GM19240 (cell line): ENCODE results near the gene PTPRT.

Source experiments
- DNase-seq: peaks from one replicate; pipeline ENCODE4 v3.0.0; 2011; ENCODE audit warnings: low spot score; ENCODE audit not compliant: insufficient read length

The PTPRT gene

DNA sequence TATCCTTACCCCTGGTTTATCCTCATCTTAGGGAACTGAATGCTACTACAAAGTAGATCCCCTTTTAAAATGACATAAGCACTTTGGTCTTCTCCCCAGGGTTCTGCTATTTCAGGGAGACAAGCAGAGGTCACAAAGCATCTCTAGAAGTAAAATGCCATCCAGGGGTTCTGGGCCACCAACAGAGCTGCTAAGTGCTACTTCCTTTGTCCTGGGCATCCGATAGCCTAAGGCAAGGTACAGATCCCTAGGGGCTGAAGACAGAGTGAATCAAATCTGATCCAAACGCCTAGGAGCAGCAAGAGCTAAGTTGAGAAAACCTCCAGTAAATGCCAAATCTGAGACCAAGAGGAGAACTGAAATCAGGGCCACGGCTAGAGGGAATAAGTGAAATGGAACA, 161.2 kb downstream of the PTPRT start:
- no peak for DNase-seq

DNA sequence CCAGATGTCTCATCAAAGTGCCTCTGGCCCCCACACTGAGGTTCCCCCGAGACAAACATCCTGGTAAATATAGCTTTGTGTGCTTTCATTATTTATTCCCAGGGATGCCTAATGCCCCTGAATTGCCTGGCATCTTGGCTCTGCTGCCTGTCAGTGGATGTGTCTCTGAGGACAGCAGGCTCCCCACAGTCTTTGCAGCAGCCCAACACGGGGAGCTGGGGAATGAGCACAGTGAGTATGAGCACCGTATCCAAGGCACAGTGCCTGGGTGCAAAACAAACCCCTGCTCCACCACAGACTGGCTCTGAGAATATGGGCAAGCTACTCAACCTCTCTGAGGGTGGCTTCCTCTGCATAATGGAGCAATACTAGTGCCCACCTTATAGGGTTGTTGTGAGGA, 165.9 kb downstream of the PTPRT start:
- no peak for DNase-seq

DNA sequence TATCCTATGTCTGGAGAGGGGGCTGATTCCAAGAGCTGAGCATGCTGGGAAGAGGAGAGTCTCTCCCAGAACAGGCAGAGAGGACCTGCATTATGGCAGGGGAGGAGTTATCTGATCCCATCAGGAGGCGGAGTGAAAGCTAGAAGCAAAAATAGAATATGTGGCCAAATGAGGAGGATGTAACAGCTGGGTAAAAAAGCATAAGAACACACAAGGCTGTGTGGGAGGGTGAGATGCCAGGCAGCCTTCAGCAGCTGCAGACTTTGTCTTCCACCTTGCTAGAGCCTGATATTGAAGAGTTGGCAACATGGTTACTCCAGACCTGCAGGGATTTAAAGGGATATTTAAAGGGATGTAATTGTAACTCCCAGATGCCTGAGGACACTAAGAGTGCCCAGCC, 167.1 kb downstream of the PTPRT start:
- DNase-seq, result no peak

DNA sequence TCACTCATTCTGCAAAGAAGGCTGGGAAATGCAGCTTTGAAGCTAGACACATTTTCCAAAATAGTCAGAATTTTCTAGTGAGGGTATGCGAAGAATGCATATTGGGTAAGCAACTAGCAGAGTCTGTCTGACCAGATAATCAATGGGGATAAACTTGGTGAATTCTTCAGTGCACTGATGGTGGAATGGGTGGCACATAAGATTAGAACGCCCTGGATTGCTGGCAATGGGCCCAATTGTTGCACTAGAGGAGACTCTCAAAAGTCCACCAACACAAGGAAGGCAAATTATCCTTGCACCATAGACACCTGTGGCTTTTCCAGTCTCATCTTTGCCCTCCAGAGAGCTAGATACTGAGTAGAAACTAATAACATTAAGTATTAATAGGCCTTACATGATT, 167.6 kb downstream of the PTPRT start:
- no peak for DNase-seq

DNA sequence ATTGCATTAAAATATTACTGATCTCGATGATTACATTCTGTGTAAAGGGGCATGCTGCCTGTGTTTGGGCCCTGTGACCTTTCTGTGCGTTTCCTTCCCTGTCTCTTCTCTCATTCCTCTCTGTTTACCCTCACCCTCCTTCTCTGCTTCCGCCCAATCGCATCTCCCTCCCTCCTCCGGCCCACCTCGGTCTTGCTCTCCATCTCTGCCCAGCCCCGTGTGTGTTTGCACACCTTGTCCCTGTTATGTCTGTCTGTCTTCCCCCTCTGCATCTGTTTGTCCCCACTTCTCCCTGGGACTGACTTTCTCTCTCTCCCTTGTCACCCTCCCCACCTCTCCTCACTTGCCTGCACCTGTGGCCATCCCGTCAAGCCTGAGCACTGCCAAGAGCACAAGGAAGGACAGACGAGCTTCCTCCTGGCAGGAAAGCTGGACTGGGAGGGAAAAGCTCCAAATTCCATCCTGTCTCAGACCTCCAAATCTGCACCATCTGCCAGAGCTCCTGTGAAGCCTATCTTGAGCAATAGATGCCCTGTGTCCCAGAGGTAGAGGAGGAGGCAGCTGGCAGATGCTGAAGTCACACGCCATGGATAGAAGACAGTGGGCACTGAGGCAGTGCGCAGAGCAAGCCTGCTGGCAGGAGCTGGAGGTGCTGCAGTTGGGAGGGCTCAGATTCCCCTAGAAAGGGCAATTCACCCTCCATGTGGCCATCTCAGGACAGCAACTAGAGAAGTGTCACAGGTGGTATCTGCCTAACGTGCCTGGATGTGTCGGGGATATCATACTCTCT, 172.3 kb downstream of the PTPRT start:
- no peak for DNase-seq

DNA sequence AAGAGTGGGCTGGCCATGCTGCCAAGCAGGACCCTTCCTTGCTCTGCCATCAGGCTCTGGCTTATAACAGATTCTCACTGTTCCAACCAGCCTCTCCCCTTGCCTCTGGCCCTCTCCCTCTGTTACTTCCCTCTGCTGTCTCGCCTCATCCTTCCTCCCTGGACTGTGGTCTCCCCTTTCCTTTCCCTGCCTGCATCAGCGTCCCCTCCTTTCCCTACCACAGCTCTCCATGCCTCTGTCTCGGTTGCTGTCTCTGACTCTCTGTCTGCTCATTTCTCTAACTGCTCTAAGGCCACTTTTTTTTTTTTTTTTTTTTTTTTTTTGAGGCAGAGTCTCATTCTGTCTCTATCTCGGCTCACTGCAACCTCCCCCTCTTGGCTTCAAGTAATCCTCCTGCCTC, 173.4 kb downstream of the PTPRT start:
- no peak for DNase-seq

DNA sequence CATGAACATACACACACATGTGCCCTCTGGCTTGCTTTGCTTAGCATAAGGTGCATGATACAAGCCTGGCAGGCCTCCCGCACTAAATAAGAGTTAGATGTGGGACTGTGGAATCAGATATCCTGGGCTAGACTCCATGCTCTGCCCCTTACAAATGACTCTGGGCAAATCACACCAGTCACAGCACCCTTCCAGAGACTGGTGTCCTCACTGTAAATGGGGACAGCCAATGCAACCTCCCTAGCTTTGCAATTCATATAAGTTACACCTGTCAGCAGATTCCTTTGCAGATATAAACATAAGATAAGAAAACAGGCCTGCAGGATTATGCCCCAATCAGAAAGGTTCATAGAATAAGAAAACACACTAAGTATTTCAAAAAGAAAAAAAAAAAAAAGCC, 174.1 kb downstream of the PTPRT start:
- DNase-seq, result no peak

DNA sequence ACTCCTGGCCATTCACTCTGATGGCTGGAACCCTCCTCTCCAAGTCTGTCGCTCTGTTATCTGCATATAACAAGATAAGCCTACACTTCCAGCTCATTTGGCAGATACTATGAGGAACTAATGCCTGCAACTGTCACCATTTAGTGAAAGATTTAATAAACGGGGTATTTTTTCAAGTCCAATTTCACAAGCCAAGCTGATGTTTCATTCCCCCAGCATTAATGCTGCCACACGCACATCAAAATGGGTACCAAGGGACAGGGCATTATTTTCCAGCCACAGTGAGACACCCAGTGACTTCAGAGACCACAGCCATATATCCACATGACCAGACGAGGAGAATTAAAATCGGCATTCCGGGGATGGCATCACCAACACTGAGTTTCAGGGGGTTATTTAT, 175.5 kb downstream of the PTPRT start:
- no peak for DNase-seq

DNA sequence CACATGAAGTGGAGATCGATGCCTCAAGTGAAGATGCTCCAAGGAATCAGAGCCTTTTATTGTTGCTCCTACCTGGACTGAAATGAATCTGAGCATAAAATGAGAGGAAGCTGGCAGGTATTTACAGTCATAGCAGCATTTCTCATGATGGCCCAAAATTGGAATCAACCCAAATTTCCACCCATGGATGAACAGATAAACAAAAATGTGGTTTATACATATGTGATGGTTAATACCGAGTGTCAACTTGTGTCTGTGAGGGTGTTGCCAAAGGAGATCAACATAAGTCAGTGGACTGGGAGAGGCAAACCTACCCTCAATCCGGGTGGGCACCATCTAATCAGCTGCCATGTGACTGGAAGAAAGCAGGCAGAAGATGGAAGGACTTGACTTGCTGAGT, 178.2 kb downstream of the PTPRT start:
- no peak for DNase-seq

DNA sequence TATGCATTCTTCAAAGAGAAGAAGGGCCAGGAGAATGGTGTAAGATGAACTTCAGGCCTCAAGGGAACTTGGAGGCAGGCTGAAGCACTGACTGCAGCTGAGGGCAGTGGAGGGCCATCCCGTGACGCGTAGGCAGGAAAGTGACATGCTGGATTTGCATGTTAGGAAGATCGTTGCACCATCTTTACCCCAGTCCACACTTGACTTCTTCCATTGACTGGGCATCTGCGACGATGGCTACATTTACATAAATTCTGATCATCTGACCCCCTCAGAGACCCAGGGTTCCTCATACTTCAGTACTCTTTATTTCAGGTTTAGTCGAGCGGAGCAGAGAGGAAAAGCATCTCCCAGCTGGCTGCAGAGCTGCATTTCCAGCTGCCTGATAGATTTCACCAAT, 180.2 kb downstream of the PTPRT start:
- DNase-seq, result no peak

DNA sequence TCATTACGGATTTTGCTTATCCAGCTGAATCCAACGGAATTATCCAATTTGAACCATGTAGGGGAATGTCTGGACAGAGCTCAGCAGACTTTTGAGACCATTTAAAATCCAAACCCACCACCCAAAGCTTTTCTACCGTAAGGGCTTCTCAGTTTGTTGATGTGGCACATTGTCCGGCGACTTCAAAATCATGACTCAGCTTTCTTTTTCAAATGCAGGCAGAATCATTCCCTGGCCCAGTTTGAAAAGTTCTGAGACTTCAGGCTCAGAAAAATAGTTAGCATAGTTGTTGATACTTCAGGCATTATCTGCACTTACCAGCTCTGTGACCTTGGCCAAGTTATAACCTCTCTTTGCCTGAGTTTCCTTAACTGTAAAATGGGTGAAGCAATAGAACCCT, 182.2 kb downstream of the PTPRT start:
- DNase-seq, result no peak

DNA sequence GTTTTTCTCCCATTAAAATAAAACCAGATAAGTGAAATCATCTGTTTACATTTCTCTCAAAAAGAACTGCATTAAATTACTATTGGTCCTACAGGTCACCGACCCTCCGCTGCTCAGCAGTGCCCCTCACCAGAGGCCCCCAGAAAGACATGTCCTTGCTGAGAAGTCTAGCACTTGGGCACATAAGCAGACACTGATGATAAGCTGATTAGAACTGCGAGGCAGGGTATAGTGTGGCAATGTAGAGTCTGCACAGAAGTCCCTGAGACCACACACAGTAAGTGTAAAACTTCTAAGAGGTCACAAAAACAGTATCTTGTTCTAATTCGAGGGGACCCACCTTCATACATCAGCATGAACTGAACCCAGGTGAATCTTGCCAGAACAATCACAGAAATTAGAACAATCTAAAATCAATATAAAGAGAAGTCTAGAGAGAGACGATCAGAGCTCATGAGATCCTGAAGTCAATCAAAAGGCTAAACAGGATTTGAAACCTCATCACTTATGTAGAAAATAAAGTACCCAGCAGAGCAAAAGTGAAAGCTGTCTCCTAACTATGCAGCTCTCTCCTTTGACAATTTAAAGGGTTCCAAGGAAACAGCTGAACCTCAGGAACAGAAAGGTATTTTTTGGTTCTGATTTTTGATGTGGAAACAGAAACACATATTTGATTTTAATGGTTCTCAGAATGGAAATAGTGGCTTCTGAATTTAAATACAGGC, 182.9 kb downstream of the PTPRT start:
- no peak for DNase-seq

DNA sequence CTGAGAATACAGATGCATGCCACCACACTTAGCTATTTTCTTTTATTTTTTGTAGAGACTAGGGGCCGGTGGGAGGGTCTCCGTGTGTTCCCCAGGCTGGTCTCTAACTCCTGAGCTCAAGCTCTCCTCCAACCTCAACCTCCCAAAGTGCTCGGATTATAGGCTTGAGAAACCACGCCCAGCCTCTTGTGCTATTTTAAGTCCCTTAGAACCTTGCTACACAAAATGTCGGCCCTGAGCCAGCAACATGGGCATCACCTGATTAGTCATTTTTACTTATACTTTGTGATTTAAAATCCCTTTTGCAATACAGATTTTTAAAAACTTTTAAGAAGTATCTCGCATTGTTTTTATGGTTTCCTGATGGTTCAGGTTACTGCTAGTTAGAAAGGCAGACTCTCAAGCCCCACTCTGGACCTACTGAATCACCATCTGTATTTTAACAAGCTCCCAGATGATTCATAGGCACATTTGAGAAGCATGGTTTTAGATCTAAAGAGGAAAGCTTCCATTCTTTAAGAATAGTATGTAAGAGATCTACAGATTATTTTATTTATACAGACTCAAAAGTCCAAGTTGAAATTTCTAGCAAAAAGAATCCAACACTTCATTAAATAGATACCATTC, 186.3 kb downstream of the PTPRT start:
- no peak for DNase-seq

DNA sequence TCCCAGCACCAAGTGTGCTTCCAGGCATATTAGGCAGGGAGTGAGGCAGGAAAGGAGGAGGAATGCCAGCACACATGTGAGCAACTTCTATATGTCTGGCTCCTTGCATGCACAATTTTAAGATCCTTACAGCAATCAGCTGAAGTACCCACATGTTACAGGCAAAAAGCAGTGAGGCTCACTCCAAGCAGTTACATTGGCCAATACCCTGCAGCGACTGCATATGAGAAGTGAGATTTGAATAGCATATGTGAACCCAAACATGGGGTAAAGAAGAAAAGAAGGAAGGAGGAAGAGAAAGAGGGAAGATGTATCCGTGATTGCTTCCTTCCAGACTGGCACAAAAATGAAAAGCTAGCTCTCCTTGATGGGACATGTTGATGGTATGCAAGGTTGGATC, 193.6 kb downstream of the PTPRT start:
- DNase-seq, result no peak

DNA sequence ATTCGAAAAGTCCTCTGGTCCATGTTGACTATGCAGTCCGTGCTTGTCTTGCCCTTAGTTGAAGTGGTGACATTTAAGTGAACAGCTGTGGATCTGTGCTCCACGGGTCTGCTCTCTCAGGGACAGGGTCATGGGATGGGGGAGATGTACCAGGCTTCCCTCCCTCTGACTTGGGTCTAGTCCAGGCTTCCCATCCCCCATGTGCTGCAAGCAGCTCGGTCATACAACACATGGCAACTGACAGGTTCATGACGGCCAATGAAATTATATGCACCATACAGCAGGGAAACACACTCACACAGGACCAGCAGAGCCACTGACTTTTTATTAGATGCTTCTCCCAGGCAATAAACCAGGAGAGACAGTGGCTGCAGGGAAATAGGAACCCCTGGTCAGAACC, 201.4 kb downstream of the PTPRT start:
- DNase-seq, result no peak

DNA sequence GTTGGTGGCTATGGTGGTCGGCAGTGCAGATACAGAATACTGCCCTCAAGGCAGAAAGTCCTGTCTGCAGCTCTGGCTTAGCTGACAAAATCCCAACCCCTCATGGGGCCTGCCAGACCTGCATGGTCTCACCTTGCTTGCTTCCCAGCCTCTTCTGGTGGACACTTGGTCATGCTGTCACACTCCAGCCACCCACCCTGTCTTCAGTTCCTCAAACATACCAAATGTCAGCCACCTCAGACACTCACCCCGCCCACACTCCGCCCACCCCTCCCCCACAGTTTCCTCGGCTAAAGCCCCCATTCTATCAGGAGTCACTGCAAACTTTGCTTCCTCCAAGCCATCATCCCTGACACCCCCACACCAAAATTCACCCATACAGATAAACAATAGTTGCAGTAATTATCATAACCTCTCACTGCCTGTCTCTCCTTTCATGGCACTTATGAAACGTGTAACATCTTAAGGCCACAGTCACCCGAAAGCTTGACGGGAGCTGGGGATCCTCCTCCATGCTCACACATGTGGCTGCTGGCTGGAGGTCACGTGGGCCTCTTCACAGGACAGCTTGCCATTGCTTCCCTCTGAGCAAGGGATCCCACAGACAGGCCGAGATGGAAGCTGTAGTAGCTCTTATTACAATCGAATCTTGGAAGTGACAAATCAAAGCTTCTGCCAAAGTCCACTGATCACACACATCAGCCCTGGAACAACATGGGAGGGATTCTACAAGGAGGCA, 202.2 kb downstream of the PTPRT start:
- no peak for DNase-seq

DNA sequence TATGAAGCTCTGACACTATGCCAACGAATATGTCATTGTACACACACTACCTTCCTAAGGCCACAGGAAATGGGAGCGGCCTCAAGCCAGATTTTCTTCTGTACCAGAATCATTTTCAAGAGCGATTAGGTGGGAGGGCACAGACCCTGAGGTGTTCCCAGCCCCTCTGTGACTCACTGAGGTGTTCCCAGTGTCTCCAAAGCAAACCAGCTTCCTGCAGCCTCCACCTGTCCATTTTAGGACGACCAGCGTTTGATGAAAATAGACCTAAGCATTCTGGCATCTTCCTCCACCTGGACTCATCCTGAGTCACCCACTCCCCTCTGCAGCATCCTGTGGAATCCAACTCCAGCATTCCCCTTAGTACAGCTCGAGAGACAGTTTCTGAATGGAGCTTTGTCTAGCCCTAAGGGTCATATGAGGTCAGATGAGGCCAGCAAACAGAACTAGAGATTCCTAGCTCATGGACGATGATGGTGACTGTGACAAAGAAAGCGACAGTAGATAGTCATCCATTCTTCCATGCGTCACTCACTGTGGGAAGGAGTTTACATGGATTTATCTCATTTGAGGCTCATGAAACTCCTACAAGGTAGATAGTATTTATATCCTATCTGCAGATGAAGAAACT, 203.4 kb downstream of the PTPRT start:
- no peak for DNase-seq

DNA sequence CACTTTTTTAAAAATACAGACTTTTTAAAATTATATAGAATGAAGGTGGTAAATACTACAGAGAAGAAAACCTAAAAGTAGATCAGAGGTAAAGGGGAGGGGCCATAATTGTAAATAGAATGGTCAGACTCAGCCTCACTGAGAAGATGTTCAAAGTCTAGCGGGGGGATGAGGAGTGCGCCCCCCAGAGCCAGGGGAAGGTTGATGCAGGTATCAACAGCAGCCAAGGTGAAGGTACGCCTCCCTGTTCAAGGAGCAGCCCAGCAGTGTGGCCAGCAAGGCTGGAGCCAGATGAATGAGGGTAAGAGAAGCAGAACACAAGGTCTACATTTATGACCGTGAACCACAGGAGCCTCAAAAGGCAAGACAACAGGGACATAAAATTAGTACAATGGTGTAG, 204.1 kb downstream of the PTPRT start:
- DNase-seq, result no peak

DNA sequence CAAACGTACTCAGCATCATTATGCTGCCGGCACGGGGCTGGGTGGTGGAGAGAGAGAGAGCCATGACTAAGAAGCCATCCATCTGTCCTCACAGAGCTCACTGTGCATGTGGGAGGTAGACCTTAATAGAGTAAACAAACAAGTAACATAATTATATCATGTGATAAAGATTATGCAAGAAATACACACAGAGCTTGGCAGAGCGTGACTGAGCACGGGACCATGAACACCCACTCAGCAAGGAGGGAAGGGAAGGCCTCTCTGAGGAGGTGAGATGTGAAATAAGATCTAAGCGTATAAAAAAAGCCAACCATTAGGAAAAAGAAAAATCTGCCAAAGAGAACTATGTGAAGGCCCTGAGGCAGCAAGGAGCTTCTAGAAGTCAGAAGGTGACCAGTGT, 207.5 kb downstream of the PTPRT start:
- no peak for DNase-seq

DNA sequence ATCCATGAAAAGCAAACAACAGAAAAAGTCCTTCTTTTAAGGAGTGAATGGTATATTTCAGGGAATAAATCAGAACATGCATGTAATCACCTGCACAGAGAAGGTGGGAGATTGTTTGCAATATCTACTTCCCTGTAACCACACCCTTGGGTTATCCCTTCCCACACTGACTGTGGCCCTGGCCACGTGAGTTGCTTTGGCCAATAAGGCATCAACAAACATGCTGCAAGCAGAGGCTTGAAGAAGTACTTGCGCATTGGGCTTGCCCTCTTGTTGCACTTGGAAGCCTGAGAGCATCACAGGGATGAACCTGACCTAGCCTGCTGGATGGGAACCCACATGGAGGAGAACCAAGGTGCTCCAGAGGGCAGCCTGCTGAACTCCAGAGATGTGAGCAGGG, 208.5 kb downstream of the PTPRT start:
- DNase-seq, result no peak

DNA sequence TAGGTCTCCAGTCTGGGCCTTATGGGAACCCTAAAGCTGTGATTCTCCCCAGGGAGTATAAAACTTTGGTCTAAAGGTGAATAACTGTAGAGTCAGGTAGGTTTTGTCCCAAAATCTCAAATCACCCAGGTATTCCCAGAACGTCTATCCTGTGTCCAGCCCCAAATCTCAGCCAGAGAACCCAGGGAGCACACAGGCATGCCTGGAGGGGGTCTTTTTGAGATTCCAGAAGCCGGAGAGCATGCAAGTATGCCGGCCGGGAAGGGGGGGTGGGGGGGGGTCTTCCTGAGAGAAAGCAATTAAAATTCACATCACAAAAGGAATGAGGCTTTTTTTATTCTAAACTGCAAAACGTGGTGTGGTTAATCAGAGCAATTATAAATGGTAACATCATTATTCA, 210.0 kb downstream of the PTPRT start:
- DNase-seq, result no peak
